ENCODE results near the gene MARCHF10. TPM values are rescaled to one million over a fixed set of nuclear protein-coding genes. Genes with fewer than 3 reads are reported as not detected.

MARCHF10 gene
- polyA plus RNA-seq, 1 donor from 2014 or later = 0.27 TPM

DNA sequence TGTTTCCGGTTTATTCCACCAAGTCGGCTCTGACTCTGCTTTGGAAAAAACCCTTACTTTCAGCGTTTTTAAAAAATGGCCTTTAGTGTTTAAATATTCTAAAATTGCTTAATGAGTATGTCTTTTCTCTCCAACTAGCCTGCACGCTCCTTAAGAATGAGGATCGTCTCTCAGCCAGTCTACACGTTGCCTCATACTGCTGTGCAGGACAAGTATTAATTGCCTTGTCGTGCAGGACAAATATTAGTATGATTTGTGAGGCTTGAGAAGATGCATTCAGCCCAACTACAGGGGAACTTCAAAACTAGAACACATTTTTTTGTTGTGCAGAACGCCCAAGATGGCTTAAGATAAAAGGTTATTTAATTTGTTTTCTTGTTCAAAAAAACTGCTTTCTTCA, 61.2 kb downstream of the MARCHF10 start:
- Histone ChIP-seq H3K4me3 (ENCODE audit: low read length) (no peak overlapping the region), H3F3A (ENCODE audit: insufficient read depth, low read length, poor library complexity, severe bottlenecking) (no peaks in the 10 kb centered on the region), H2AFZ (ENCODE audit: low read depth, low read length) (no peak overlapping the region), H3K4me2 (ENCODE audit: low read length) (no peak overlapping the region), H3K9ac (ENCODE audit: low read length) (no peak overlapping the region), H3K9me3 (ENCODE audit: low read length) (no peaks in the 10 kb centered on the region), H3K9me2 (ENCODE audit: insufficient read depth, low read length) (no peaks in the 10 kb centered on the region), H4K20me1 (ENCODE audit: insufficient read depth) (no peaks in the 10 kb centered on the region), H3K27me3 (ENCODE audit: insufficient read depth, low read depth, low read length) (no peaks in the 10 kb centered on the region), H3K36me3 (ENCODE audit: insufficient read depth, low read length) (no peaks in the 10 kb centered on the region), H3K27ac (ENCODE audit: low read length) (no peak overlapping the region), H3K79me2 (replicated peaks; ENCODE audit: insufficient read depth, low read length) (no peaks in the 10 kb centered on the region)
- TF ChIP-seq RAD21 (conservative IDR thresholded peaks at IDR 0.05) (no peak), SMC3 (conservative IDR thresholded peaks at IDR 0.05; ENCODE audit: poor library complexity) (no peak), EZH2 (IDR thresholded peaks at IDR 0.05; ENCODE audit: borderline replicate concordance, insufficient read depth, low read length, poor library complexity, severe bottlenecking) (no peak), MXI1 (conservative IDR thresholded peaks at IDR 0.05; ENCODE audit: poor library complexity, severe bottlenecking) (no peak), EP300 (conservative IDR thresholded peaks at IDR 0.05; ENCODE audit: poor library complexity, severe bottlenecking) (no peak), TAF1 (IDR thresholded peaks at IDR 0.05; ENCODE audit: low read depth) (no peak), REST (IDR thresholded peaks at IDR 0.05; ENCODE audit: borderline replicate concordance) (no peak), POLR2AphosphoS5 (IDR thresholded peaks at IDR 0.05) (no peak)
- TF ChIP-seq, protein P1, sequence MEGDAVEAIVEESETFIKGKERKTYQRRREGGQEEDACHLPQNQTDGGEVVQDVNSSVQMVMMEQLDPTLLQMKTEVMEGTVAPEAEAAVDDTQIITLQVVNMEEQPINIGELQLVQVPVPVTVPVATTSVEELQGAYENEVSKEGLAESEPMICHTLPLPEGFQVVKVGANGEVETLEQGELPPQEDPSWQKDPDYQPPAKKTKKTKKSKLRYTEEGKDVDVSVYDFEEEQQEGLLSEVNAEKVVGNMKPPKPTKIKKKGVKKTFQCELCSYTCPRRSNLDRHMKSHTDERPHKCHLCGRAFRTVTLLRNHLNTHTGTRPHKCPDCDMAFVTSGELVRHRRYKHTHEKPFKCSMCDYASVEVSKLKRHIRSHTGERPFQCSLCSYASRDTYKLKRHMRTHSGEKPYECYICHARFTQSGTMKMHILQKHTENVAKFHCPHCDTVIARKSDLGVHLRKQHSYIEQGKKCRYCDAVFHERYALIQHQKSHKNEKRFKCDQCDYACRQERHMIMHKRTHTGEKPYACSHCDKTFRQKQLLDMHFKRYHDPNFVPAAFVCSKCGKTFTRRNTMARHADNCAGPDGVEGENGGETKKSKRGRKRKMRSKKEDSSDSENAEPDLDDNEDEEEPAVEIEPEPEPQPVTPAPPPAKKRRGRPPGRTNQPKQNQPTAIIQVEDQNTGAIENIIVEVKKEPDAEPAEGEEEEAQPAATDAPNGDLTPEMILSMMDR (IDR thresholded peaks at IDR 0.05; ENCODE audit: poor library complexity, severe bottlenecking) = no peak

- Histone ChIP-seq H3F3A (ENCODE audit: insufficient read depth, low read length, poor library complexity, severe bottlenecking) (no peaks in the 10 kb centered on the region), H3K4me2 (ENCODE audit: low read length) (no peak overlapping the region), H2AFZ (ENCODE audit: low read depth, low read length) (no peak overlapping the region), H3K9ac (ENCODE audit: low read length) (no peak overlapping the region), H3K4me3 (ENCODE audit: low read length) (no peak overlapping the region), H3K27me3 (ENCODE audit: insufficient read depth, low read depth, low read length) (no peaks in the 10 kb centered on the region), H4K20me1 (ENCODE audit: insufficient read depth) (no peaks in the 10 kb centered on the region), H3K9me2 (ENCODE audit: insufficient read depth, low read length) (no peaks in the 10 kb centered on the region), H3K36me3 (ENCODE audit: insufficient read depth, low read length) (no peaks in the 10 kb centered on the region), H3K27ac (ENCODE audit: low read length) (no peak overlapping the region), H3K9me3 (ENCODE audit: low read length) (no peaks in the 10 kb centered on the region), H3K79me2 (replicated peaks; ENCODE audit: insufficient read depth, low read length) (no peaks in the 10 kb centered on the region)
- no peak for TF ChIP-seq EP300 (conservative IDR thresholded peaks at IDR 0.05; ENCODE audit: poor library complexity, severe bottlenecking)
- TF ChIP-seq, protein P1 (IDR thresholded peaks at IDR 0.05; ENCODE audit: poor library complexity, severe bottlenecking) = no peak
- TF ChIP-seq EZH2 (IDR thresholded peaks at IDR 0.05; ENCODE audit: borderline replicate concordance, insufficient read depth, low read length, poor library complexity, severe bottlenecking) = no peak
- TF ChIP-seq POLR2AphosphoS5 (IDR thresholded peaks at IDR 0.05) = no peak
- TF ChIP-seq SMC3 (conservative IDR thresholded peaks at IDR 0.05; ENCODE audit: poor library complexity) = no peak
- TF ChIP-seq REST (IDR thresholded peaks at IDR 0.05; ENCODE audit: borderline replicate concordance) = no peak
- TF ChIP-seq RAD21 (conservative IDR thresholded peaks at IDR 0.05) = no peak
These were observed 62.3 kb downstream of the MARCHF10 start for GRCh38 chr17:62745806-62746205.

Data from neural cell (in vitro differentiated cells).